Neural progenitor cell (in vitro differentiated cells): ENCODE measurements around the gene SARM1.

Experiments
- EZH2 ChIP-seq: fragments of 200-600 bp; sonication (generic); IDR thresholded peaks from 2 replicates; pipeline ENCODE4 v1.6.1; 2017; ENCODE audit warnings: antibody characterized with exemption, mild to moderate bottlenecking, moderate library complexity
- EZH2phosphoT487 ChIP-seq: fragments of 200-600 bp; sonication (generic); IDR thresholded peaks from 2 replicates; pipeline ENCODE4 v1.6.1; 2017; ENCODE audit warnings: antibody characterized with exemption
- TF ChIP-seq, protein P1 (sequence below): fragments of 200-600 bp; sonication (generic); IDR thresholded peaks from 2 replicates; pipeline ENCODE4 v1.5.1; 2017; ENCODE audit warnings: antibody characterized with exemption, mild to moderate bottlenecking

DNA sequence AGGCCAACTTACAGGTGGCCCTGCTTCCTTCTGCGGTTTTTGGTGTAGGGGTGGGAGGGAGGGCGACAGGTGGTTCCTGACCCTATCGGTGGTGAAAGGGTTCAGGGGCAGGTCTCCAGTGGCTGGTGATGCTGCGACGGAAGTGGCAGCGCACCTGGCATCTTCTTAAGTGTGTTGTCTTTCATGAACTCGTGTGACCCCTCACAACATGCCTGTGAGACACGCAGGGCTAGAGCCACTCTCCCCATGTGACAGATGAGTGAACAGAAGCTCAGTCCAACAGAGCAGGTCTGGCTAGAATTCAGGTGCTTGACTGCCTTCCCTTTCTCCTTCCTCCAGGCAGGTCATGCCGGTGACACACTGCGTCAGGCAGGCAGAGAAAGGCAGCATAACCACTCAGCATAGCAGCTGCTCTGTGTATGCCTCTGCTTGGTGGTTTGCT lies 28.0 kb upstream of the SARM1 start:
- TF ChIP-seq, protein P1, sequence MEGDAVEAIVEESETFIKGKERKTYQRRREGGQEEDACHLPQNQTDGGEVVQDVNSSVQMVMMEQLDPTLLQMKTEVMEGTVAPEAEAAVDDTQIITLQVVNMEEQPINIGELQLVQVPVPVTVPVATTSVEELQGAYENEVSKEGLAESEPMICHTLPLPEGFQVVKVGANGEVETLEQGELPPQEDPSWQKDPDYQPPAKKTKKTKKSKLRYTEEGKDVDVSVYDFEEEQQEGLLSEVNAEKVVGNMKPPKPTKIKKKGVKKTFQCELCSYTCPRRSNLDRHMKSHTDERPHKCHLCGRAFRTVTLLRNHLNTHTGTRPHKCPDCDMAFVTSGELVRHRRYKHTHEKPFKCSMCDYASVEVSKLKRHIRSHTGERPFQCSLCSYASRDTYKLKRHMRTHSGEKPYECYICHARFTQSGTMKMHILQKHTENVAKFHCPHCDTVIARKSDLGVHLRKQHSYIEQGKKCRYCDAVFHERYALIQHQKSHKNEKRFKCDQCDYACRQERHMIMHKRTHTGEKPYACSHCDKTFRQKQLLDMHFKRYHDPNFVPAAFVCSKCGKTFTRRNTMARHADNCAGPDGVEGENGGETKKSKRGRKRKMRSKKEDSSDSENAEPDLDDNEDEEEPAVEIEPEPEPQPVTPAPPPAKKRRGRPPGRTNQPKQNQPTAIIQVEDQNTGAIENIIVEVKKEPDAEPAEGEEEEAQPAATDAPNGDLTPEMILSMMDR: no peak
- TF ChIP-seq EZH2phosphoT487 (no peak), EZH2 (no peak)
